HG02884 (cell line): ENCODE results near the gene NFE2L2.
"Not testable (repeated sequence)": the region's sequence is repeated elsewhere in the genome, so short reads cannot be mapped to it uniquely, and the experiment has no call there.

Experiments used
- ATAC-seq: cut with Tn5 transposase; IDR thresholded peaks from one replicate; pipeline ENCODE4 v1.9.1; 2021; ENCODE audit warnings: mild to moderate bottlenecking, moderate library complexity; ENCODE audit not compliant: unreplicated experiment

The NFE2L2 gene

DNA sequence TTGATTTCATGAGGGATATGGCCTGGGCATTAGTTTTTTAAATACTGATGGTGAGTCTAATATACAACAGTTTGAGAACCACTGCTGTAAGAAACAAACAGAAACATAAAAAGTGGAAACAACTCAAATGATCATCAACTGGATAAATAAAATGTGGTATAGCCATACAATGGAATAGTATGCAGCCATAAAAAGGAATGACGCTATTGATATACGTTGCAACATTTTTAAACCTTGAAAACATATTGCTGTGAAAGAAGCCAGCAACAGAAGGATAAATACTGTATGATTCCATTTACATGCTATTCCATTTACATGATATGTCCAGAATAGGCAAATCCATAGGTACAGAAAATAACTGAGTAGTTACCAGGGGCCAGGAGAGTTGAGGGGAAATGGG is 6.5 kb downstream of the NFE2L2 start:
- no peak for ATAC-seq

DNA sequence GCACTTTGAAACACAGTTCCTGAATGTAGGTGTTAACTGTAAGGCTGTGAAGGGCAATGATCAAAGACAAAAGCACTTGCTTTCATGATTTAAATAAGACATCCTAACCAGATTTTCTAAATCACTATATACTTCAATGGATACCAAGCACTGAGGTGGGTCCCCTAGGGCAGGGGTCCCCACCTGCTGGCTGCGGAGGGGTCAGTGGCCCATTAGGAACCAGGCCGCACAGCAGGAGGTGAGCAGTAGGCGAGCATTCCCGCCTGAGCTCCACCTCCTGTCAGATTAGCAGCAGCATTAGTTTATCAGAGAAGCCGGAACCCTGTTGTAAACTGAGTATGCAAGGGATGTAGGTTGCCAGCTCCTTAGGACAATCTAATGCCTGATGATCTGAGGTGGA is 7.1 kb downstream of the NFE2L2 start:
- ATAC-seq, result no peak

DNA sequence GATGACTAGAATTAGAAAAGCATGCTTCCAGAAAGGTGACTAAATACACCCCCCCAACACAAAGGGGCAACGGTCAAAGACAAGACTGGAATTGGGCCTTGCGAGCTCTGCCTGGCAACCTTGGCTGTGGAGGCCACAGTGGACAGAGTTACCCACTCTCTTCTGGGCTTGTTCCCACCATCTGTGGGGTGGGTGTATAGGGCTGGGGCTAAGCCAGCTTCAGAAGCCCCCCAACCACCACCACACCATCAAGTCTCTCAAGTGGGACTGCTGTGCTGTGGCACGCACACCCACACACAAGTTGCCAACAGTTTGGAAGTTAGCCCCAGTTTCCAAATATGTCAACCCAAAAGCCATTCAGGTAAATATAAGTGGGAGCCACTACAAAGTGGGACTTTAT is 7.8 kb downstream of the NFE2L2 start:
- no peak for ATAC-seq

DNA sequence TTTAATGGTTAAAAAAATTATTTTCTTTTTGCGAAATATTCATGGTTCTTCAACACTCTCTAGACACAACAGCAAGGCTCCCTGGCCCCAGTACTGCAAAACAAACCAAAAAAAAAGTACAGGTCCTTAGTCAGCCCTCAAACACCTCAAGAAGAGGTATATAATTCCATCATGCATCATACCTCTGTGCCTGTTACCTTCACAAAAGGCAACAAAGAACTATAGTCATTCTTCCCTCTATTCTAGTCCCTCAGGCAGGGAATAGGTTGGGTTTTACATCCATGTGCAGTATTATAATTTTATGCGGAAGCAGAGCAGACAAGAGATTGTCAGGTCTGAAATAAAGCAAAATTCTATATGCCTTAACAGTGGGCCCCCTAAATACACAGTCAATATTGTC is 8.5 kb downstream of the NFE2L2 start:
- no peak for ATAC-seq

DNA sequence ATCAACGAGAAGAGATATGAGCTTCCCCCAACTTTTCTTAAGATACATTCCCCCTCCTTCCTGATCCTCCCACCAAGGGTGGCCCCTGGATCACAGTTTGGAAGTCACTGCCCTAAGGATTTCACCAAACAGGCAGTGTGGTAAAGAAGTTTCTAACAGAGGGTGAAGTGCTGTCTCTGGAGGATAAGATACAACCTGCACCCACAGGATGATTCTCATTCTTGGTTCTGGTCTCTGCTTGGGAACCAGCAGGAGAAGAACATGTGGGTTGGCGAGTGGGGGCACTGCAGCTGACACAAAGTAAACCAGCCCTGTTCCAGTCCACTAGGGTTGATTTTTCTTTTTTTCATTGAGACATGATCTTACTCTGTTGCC is 9.3 kb downstream of the NFE2L2 start:
- ATAC-seq, result no peak

DNA sequence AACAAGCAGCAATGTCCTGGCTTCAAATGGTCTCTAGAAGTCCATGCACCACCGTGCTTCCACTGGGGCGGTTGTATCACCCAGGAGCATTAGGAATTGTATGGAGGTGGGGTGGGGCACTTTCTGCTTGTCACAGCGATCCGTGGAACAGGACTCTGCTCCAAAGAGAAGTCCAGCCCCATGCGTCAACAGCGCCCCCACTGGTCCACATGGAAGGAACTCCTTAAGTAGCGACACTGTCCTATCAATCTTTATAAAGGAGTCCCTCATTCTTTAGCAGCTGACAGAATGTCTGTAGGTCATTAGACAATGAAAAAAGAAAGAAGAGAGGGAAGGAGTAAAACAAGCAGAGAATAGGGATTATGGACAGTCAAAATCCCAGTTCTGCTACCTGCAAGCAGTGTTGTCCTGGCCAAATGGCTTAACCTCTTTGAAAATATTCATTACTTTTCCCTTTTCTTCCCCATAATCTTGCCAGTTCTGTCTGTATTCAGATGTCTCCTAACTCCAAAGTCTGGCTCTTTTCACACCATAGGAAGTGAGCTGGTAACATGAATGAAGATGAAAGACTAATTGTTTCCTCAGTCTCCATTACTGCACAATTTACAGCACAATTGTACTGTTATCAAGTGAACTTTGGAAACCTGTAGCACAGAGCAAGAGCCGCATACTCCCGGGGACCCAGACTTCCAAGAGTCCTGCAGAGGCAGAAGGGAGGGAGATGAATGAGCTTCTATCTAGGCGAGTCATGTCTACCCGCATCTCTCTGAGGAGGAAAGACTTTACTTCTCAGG is 9.9 kb downstream of the NFE2L2 start:
- no peak for ATAC-seq

DNA sequence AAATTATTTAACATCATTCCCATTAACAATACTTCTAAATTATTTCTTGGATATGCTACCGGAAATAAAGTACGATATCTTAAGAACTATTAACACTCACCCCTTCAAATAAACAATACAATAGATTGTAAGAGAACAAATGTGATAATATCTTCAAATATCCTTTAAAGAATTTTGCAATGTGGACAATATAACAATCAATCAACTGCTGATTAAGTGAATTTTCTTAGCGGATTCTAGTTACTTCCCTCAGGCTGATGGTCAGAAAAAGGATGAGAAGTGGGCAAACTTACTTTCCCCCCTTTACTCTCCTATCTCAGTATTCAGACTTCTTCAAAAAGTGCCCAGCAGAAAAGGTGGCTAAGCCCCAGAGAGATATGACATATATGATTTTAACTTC is 10.8 kb downstream of the NFE2L2 start:
- ATAC-seq, result no peak

DNA sequence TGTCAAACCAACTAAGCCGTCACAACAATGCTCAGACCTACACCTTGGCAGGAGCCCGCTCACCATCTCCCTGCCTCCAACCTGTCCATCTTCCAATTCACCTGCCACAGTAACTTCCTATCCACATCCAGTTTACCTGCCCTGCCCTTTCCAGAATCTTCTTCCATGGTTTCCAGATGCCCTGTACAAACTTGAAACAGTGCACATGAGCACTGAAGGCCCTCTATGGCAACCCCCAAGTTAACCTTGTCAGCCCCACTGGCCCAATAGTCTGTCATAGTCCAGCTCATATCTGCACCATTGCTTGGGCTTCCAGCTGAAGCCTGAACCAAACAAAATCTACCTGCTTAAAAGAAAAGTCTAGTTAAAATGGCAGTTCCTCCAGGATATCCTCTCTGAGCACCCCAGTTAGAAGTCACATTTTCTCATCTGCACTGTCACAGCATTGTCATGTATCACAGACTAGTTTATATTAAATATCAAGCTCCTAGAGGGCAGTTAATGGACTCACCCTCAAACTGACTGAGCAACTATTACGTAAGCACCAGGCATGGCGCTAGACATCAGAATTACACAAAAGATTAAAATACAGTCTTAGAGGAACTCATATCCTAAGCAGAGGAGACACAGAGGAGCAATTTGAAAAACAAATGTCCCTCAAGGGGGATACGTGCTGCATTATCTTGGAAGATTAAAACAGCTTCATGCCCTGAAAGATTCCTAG is 11.6 kb downstream of the NFE2L2 start:
- ATAC-seq, result no peak

DNA sequence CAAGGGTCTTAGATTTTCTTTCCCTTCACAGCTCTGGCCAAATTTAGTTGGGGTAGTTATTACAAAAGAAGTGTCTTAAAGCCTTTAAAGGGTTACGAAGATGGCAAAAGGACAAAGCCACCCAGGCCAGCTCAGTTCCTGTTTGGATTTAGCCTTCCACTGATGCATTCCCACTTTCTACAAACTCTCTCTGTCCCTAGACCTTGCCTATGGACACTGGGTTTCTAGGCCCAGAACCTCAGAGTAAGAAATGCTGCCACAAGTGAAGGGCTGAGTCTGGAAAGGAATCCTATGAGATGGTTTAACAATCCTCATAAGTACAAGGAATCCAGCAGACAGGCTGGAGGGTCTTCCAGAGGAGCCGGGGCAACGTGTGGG is 13.4 kb downstream of the NFE2L2 start:
- ATAC-seq, result no peak

DNA sequence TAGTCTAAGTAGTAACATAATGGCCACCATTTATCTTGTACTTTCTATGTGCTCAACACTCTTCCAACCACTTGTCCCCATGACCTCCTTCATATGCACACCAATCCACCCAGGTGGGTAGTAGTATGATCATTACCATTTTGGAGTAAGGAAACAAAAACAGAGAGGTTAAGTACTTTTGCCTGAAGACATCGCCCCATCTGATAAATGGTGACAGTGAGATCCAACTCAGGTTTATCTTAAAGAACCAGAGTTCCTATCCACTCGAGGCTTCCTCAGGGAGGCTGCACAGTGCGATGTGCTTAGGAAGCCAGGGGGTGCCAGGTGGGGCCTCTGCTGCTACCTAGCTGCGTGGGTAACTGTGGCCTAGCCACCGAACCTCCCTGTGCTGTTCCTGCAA is 14.1 kb downstream of the NFE2L2 start:
- ATAC-seq, result no peak

DNA sequence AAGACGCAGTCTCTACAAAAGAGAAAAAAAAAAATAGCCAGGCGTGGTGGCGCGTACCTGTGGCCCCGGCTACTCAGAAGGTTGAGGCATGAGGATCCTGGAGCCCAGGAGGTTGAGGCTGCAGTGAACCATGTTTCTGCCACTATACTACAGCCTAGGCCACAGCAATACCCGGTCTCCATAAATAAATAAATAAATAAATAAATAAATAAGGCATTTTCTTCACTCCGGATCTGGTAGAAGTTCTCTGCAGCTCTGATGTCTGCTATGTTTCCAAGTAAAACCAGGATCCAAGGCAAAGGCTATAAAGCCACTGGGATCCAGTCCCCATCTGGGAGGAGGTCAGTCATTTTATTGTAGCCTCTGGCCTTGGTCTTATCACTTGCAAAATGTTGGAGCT is 15.5 kb downstream of the NFE2L2 start:
- no peak for ATAC-seq

DNA sequence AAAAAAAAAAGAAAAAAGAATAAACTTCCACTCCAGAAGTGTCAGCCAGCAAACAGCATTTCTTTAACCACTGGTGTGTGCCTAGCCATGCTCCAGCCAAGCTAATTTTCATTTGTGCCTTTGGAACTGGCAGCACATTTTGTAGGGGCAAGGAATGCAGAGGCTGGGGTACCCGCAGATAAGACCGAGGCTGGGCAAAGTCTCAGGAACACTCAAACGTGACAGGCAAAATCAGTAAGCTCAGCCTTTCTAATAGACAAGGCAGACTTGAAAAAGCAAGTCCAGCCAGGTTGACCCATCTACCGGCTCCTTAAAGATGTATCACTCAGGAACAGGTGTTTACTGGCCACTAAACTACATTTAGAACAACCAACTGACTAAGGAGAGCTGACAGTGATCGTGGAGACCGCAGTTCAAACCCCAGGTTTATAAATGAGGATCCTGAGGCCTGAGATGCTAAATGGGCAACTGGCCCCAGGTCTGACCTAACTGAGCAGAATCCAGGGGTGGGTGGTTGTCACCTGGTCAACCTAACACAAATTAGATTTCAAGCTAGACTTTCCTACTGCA is 16.7 kb downstream of the NFE2L2 start:
- no peak for ATAC-seq

DNA sequence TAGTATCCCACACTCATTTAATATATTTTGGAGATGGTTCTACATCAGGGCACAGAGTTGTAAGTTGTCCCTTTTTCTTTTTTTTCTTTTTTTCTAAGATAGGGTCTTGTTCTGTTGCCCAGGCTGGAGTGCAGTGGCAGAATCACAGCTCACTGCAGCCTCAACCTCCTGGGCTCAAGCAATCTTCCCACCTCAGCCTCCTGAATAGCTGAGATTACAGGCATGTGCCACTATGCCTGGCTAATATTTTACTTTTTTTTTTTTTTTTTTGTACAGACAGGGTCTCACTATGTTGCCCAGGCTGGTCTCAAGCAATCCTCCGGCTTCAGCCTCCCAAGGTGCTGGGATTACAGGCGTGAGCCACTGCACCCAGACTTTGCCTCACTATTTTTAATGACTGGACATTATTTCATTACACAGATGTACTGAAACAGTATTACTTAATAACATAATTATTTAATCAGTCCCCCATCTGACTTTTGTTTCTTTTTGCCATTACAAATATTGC is 17.9 kb downstream of the NFE2L2 start:
- ATAC-seq, result not testable (repeated sequence)

DNA sequence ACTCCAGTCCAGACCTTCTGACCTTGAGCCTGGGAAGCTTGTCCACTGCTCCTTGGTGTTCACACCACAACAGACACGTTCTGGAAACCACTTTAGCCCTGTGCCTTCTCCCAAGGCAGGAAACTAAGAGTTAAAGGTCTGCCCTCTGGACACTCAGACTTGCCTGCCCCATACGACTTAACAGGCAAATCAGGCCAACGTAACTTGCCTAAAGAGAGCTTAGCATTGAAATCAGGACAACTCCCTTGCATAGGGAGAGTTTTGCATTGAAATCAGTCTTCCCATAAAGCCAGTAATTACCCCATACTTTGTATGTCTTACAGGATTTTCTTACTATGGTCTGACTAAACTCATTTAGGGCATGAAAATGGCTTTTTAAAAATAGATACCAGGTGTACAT is 18.5 kb downstream of the NFE2L2 start:
- no peak for ATAC-seq

DNA sequence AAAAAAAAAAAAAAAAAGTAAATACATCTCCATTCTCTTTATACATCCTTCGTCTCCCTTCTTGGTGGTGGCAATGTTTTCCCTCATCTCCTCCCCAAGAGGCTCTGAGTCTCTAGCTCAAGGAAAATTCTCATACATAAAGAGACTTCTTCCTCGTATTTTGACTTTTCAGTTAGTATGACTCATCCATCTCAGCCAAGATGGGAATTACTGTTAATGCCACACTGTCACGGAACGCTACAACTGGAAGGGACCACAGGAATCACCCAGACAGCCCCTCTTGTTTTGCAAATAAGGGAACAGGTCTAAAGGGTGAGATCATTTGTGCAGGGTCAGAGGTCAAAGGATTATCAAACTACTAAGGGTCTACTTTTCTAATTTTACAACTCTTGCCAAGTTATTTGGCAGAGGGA is 19.5 kb downstream of the NFE2L2 start:
- ATAC-seq, result no peak

DNA sequence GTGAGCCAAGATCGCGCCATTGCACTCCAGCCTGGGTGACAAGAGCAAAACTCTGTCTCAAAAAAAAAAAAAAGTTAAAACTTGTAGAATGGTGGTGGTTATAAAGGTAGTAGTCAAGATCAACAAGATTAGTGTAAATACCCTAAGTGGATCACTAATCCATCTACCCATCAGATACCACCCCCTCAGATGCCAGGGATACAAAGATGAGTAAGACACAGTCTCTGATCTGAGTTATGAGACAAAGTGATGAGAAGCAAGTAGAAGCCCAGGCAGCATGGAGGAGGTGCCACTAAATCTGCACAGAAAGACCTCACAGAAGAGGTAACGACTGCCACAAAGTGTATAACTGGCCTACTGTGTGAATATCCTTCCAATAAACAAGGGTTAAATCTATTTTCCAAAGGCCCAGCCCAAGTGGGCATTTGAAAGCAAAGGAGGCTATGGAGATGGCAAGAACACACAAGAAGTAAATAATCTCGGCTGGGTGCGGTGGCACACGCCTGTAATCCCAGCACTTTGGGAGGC is 20.2 kb downstream of the NFE2L2 start:
- no peak for ATAC-seq

DNA sequence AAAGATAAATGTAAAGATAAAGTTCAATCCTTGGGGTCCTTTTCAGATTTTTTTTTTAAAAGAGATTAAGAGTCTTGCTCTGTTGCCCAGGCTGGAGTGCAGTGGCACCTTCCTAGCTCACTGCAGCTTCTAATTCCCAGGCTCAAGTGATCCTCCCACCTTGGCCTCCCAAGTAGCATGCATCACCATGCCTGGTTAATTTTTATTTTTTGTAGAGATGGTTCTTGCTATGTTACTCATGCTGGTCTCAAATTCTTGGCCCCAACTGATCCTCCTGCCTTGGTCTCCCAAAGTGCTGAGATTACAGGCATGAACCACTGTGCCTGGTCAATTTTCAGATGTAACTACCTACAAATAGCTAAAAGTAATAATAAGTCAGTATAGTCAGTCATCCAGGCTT is 21.1 kb downstream of the NFE2L2 start:
- no peak for ATAC-seq

DNA sequence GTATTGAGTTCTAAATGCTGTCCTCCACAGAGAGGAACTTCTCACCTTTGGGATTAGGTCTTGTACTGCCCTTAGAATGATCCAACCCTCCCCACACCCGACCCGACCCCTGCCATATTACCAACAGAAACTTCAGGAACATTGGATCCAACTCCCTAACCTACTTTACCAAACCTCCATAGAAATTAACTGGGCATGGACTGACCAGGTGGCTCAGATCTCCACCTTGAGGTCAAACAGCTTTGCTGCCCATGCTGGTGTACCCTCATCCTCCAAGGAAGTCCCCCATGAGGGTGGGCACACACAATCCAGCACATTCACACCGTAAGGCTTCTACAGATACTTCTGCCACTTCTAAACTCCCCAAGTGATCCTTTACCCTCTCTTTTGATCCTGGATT is 21.5 kb downstream of the NFE2L2 start:
- no peak for ATAC-seq

DNA sequence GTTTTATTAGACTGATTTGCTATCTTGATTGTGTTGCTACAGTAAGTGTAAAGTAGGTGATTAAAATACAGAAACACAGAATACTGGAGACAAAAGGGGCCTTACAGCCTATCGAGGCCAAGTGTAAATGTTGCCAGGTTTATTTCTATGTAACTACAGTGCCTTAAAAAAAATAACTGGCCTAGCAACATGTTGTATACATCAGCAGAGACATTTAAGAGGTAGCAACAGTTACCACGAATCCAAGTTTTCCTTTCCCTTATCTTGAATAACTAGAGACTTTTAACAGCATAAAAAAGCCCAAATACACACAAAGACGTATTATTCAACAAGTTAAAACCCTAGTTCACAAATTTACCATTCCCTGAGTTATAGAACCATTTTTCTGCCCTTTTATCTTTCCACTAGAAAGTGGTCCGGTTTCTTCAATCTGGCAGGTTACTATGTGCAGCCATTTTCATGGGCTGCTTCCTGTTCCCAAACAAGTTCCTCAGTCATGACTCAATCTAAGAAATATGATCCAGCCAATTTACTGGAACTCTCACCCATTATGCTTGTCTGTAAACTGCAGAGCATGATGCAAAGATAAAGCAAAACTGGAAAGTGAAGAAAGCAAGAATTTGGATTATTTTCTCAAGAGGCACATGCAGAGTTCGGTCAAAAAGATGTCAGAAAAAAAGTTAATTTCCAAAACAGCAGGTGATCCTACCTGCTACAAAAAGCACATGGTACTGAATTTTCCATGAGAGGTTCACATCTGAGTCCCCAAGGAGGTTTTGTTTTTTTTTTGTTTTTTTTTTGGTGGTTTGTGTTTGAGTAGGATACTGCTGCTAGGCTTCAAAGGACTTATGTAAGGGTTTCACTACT is 22.2 kb downstream of the NFE2L2 start:
- no peak for ATAC-seq

DNA sequence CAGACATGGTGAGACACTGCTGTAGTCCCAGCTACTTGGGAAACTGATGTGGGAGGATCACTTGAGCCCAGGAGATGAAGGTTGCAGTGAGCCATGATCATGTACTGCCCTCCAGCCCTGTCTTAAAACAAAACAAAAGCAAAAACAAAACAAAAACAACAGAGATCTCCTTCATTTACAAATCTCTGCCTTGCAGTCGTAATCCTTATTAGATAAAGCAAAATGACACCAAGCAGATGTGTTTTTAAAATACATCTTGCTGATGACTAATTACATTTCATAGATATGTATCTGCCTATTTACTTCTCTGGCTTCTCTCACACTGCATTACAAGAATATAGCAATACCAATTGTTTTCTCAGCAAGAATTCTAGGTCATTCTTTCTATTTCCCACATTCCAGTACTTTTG is 22.8 kb downstream of the NFE2L2 start:
- no peak for ATAC-seq
